Esophagus muscularis mucosa (tissue), 4 donors: ENCODE results near the gene KLRC4. TPM values are rescaled to one million over a fixed set of nuclear protein-coding genes. Genes with fewer than 3 reads are reported as not detected.

Source experiments
- DNase-seq: peaks from one replicate; pipeline ENCODE4 v3.0.0-alpha.2; 2017; ENCODE audit errors: extremely low spot score
- H3K27ac ChIP-seq, 4 donors: fragments of 200-600 bp; sonication (generic); replicated peaks in 1 of 4; 1 replicate in 3 of 4; 2 replicates in 1 of 4; pipeline ENCODE4 v1.5.1; 2016 to 2019; ENCODE audit warnings: mild to moderate bottlenecking in 1 of 4
- H3K27me3 ChIP-seq, 4 donors: fragments of 200-600 bp; sonication (generic); one replicate each; pipeline versions ENCODE4 v1.5.1 to v1.6.0; 2016 to 2019
- H3K36me3 ChIP-seq, 4 donors: fragments of 200-600 bp; sonication (generic); one replicate each; pipeline ENCODE4 v1.5.1; 2016 to 2019
- H3K4me1 ChIP-seq, 4 donors: fragments of 200-600 bp; sonication (generic); one replicate each; pipeline ENCODE4 v1.5.1; 2016 to 2019
- H3K4me3 ChIP-seq, 4 donors: fragments of 200-600 bp; sonication (generic); 1 replicate in 2 of 4; 2 replicates in 2 of 4; pipeline ENCODE4 v1.5.1; 2016 to 2019; ENCODE audit warnings: mild to moderate bottlenecking in 4 of 4, moderate library complexity in 1 of 4
- H3K9me3 ChIP-seq, 4 donors: fragments of 200-600 bp; sonication (generic); 1 replicate in 3 of 4; 2 replicates in 1 of 4; pipeline ENCODE4 v1.5.1; 2016 to 2019
- EP300 ChIP-seq: sonication (generic); formaldehyde crosslinking; IDR thresholded peaks from one replicate; pipeline ENCODE4 v1.6.1; 2017; ENCODE audit warnings: antibody characterized with exemption
- POLR2A ChIP-seq: fragments of 450-650 bp; IDR thresholded peaks from one replicate; pipeline ENCODE4 v1.6.1; 2017; ENCODE audit warnings: antibody characterized with exemption, moderate library complexity, mild to moderate bottlenecking, low read depth
- POLR2AphosphoS5 ChIP-seq, 2 donors: sonication (generic); formaldehyde crosslinking; IDR thresholded peaks; one replicate each; pipeline ENCODE4 v1.6.1; 2017; ENCODE audit warnings: antibody characterized with exemption in 2 of 2
- WGBS: methylation state at CpG from one replicate; pipeline ENCODE4 v1.1.5; 2018; 5-methylcytosine and 5-hydroxymethylcytosine counted together
- intact Hi-C: fragments of 100-400 bp; cut with DNase I; formaldehyde crosslinking; loops from one replicate; pipeline ENCODE4 v1.15.1; 2023
- total RNA-seq, 4 donors: library from RNA; depleted of rRNA; stranded (reverse); fragments of >200 nt; gene quantifications; one replicate each; pipeline versions ENCODE4 v1.1.0 to v1.2.1, GENCODE V29; 2016
- TF ChIP-seq, protein P1 (sequence below), 3 experiments: fragments of 200-600 bp in 2 of 3; fragments of 450-650 bp in 1 of 3; sonication (generic) in 2 of 3; IDR thresholded peaks; one replicate each; pipeline ENCODE4 v1.5.1; 2017 to 2019; ENCODE audit warnings: antibody characterized with exemption in 3 of 3, mild to moderate bottlenecking in 2 of 3, moderate library complexity in 1 of 3

Gene KLRC4
- total RNA-seq, 4 donors from 2014 or later: 0.83 TPM; not detected in 3

- Histone ChIP-seq H3K27ac (no peak overlapping the region), H3K4me3 (no peak overlapping the region), H3K27me3 (no peaks in the 10 kb centered on the region), H3K4me1 (peaks cover 3 to 15% (median 10%) of the 10 kb centered on the region in 4 donors), H3K36me3 (no peaks in the 10 kb centered on the region), H3K9me3 (no peaks in the 10 kb centered on the region)
- whole genome bisulfite sequencing: 56% methylated on average over 4 of the region's 5 CpGs
- intact Hi-C loops: no loop called here
- no peak for DNase-seq
- TF ChIP-seq POLR2A (no peak), EP300 (no peak), POLR2AphosphoS5 (IDR thresholded peaks at IDR 0.05) (no peak)
- TF ChIP-seq, protein P1, sequence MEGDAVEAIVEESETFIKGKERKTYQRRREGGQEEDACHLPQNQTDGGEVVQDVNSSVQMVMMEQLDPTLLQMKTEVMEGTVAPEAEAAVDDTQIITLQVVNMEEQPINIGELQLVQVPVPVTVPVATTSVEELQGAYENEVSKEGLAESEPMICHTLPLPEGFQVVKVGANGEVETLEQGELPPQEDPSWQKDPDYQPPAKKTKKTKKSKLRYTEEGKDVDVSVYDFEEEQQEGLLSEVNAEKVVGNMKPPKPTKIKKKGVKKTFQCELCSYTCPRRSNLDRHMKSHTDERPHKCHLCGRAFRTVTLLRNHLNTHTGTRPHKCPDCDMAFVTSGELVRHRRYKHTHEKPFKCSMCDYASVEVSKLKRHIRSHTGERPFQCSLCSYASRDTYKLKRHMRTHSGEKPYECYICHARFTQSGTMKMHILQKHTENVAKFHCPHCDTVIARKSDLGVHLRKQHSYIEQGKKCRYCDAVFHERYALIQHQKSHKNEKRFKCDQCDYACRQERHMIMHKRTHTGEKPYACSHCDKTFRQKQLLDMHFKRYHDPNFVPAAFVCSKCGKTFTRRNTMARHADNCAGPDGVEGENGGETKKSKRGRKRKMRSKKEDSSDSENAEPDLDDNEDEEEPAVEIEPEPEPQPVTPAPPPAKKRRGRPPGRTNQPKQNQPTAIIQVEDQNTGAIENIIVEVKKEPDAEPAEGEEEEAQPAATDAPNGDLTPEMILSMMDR (IDR thresholded peaks at IDR 0.05): no peak
Observed at GRCh38 chr12:10358131-10358530, 51.4 kb downstream of the KLRC4 start.

Other genes with a start within 250 kb of the KLRC4 start
- gene OLR1, start 237.6 kb downstream of the KLRC4 start, total RNA-seq: 1 to 10 TPM in 1 of 4 donors, under 1 TPM in 2, not detected in 1; 0.40 to 1.2 (median 0.58) TPM
- 1 to 10 TPM in 1 of 4 donors, under 1 TPM in 1, not detected in 2; 0.17 to 1.6 TPM for gene TMEM52B, start 230.7 kb downstream of the KLRC4 start, total RNA-seq
- gene GABARAPL1, start 196.9 kb downstream of the KLRC4 start, total RNA-seq: 100 to 1,000 TPM; 142 to 352 (median 213) TPM
- 1 to 10 TPM in 1 of 4 donors, under 1 TPM in 3; 0.32 to 1.3 (median 0.73) TPM for gene KLRD1, start 101.9 kb downstream of the KLRC4 start, total RNA-seq
- gene KLRK1, start 19.7 kb downstream of the KLRC4 start, total RNA-seq: 1 to 10 TPM in 3 of 4 donors, under 1 TPM in 1; 0.19 to 1.8 (median 1.2) TPM
- not detected for gene KLRC3, start 10.8 kb upstream of the KLRC4 start, total RNA-seq
- gene KLRC2, start 26.3 kb upstream of the KLRC4 start, total RNA-seq: under 1 TPM in 2 of 4 donors, not detected in 2; 0.42 to 0.66 TPM
- 1 to 10 TPM in 1 of 4 donors, under 1 TPM in 1, not detected in 2; 0.50 to 2.1 TPM for gene KLRC1, start 43.6 kb upstream of the KLRC4 start, total RNA-seq
- gene EIF2S3B, start 96.1 kb upstream of the KLRC4 start, total RNA-seq: under 1 TPM in 3 of 4 donors, not detected in 1; 0.17 to 0.45 (median 0.17) TPM
- 10 to 100 TPM in 3 of 4 donors, 1 to 10 TPM in 1; 10.0 to 14.2 (median 11.3) TPM for gene MAGOHB, start 203.9 kb upstream of the KLRC4 start, total RNA-seq